ENCODE results near the gene RABGGTA. TPM values are rescaled to one million over a fixed set of nuclear protein-coding genes. Genes with fewer than 3 reads are reported as not detected.

RABGGTA gene
- total RNA-seq, 4 donors from 2014 or later: 11.9 to 34.9 (median 22.6) TPM

DNA sequence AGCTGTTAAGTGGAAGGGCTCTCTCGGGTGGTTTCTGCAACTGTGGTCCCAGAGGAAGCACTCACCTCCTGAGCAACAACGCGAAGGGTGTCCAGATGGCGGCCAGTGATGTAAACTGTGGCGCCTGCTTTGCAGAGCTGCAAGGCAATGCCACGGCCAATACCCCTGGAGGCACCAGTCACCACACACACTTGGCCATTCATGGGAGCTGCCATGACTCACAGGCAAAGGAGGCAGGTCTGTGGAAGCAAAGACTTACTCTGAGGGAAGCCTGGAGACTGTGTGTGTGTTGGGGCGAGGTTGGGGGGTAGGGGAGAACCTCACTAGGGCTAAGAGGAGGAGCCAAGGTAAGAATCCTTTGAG, 27.5 kb upstream of the RABGGTA start:
- TF ChIP-seq, protein P1, sequence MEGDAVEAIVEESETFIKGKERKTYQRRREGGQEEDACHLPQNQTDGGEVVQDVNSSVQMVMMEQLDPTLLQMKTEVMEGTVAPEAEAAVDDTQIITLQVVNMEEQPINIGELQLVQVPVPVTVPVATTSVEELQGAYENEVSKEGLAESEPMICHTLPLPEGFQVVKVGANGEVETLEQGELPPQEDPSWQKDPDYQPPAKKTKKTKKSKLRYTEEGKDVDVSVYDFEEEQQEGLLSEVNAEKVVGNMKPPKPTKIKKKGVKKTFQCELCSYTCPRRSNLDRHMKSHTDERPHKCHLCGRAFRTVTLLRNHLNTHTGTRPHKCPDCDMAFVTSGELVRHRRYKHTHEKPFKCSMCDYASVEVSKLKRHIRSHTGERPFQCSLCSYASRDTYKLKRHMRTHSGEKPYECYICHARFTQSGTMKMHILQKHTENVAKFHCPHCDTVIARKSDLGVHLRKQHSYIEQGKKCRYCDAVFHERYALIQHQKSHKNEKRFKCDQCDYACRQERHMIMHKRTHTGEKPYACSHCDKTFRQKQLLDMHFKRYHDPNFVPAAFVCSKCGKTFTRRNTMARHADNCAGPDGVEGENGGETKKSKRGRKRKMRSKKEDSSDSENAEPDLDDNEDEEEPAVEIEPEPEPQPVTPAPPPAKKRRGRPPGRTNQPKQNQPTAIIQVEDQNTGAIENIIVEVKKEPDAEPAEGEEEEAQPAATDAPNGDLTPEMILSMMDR (IDR thresholded peaks at IDR 0.05; ENCODE audit: low read depth): no peak

DNA sequence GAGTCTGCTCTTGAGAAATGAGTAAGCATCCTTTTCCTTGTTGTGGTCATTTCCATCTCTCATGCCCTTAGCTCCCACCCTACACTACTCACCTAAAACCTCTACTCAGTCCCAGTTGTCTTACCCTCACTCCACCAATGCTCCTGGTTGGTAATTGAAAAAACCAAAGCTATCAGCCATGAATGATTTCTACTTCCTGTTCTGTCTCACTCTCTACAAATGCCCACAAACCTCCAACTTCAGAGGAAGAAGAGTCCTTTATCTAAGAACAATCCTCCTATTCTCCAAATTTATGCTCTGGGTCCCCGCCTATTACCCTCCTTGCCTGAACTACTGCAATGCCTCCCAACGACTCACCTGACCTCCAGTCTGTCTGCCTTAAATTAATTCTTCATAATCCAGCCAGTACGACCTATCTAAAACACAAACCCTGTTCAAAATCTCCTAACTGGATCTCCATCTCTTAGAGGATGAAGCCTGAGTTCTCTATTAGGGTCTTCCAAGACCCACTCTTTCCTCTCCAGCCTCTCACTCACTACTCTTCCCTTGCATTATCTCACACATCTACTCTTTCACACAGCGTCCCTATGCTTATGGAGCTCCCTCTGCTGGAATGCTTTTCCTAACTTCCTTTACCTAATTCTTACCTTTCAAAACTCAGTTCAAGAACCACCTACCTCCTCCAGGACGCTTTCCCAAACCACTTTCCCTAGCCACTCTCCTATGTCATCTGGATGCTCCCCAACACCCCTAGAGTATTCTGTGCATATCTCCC, 26.0 kb upstream of the RABGGTA start:
- TF ChIP-seq, protein P1 (IDR thresholded peaks at IDR 0.05; ENCODE audit: low read depth): no peak

DNA sequence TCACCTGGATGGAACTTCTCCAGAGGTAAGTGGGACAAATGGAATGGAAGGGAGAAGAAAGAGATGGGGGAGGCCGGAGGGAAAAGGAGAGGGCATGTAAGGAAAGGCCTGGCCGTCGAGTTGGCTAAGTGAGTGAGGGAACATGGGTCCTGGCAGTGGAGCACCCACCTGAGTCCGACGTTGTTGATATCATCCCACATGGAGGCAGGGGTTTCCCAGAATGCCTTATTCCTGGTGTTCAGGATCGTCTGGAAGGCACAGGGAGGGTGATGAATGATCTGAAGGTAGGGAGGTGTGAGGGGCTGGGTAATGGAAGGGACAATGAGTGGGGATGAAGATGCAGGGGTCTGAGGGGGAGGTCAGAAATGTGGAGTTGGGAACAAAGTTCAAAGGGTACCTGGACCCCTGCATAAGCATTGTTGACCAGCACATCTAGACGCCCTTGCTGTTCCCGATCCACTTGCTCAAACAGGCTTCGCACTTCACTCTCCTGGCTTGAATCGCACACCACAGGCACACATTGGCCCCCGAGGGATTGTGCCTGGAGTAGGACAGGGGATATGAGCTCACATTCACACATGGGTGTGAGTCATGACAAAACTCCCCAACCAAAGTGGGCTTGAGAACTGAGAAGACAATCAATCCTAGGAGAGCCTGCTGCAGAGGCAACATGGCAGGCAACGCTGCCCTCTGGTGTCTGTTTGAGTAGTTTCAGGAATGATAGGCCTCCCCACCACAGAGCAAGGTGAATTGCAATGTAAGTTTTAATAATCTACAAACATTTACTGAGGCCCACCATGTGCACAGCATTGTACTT, 25.2 kb upstream of the RABGGTA start:
- TF ChIP-seq, protein P1 (IDR thresholded peaks at IDR 0.05; ENCODE audit: low read depth): no peak

DNA sequence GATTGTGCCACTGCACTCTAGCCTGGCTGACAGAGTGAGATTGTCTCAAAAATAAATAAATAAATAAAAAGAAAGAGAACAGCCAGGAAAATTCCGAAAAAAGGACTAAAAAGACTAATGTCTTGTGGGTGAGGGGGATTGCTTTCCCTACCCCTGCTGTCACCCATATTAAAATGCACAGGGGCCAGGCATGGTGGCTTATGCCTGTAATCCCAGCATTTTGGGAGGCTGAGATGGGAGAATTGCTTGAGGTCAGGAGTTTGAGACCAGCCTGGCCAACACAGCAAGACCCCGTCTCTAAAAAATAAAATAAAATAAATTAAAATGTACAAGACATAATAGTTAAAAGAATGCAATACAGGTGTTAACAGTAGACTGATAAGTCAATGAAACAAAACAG, 22.1 kb upstream of the RABGGTA start:
- TF ChIP-seq, protein P1 (IDR thresholded peaks at IDR 0.05; ENCODE audit: low read depth): no peak

DNA sequence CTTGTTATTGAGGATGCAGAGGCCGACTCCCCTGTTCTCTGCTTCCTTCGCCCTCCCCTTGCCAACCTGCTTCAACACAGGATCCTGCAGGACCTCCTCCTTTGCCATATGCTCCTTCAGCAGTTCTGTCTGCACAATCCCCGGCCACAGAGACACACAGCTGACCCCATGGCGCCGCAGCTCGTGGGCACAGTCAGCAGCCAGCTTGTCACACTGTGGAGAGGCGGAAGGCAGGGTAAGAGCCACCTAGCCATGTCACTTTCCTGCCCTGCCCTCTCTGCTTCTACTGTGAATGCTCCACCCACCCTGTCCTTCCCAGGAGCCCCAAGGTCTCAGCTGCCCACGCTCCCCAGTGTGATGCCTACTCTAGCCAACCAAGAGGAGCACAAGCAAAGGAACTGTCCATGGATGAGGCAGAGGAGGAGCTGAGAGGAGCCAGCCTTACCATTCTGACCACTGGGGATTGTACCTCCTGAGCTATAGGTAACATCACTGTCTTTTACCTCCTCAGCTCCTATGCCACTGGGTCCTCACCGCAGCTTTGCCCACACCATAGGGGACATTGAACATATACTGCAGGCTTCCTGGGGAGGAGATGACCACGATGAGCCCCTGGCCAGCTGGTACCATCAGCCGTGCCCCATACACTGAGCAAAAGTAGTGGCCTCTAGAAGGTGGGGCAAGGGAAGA, 20.9 kb upstream of the RABGGTA start:
- TF ChIP-seq, protein P1 (IDR thresholded peaks at IDR 0.05; ENCODE audit: low read depth): no peak

DNA sequence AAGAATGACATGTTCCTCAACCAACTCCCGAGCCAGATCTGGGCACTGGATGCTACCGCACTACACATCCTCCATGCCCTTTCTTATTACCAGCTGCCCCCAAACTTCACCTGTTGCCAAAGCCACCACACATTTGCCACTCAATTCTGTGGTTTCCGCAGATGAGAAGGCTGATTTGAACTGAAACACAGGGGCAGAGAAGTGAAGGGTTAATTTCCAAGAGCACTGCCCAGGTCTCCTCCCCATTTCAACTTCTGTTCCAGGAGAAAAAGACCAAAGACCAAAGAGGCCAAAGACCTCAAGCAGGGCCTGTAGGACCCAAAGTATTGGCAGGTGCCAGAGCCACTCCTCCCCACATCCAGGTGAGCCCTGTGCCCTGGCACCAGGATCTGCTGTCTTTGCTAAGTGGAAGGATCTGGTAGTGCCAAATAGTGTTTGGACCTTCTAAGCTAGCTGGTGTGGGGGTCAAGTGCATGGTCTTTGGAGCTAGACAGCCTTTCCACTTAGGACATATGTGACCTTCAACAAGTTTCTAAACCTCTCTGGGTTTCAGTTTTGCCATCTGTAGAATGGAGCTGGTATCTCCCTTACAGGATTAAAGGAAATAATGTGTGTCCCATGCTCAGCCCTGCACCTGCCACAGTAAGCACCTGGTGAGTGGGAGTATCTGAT, 20.2 kb upstream of the RABGGTA start:
- TF ChIP-seq, protein P1 (IDR thresholded peaks at IDR 0.05; ENCODE audit: low read depth): no peak
